GM19455 (cell line): ENCODE data around the gene LRP11.
"Not testable (repeated sequence)": the region's sequence is repeated elsewhere in the genome, so short reads cannot be mapped to it uniquely, and the experiment has no call there.

Experiments used
- ATAC-seq: cut with Tn5 transposase; IDR thresholded peaks from one replicate; pipeline ENCODE4 v1.9.1; 2021; ENCODE audit not compliant: unreplicated experiment

Gene LRP11

GRCh38 chr6:149851461-149852110, 12.6 kb downstream of the LRP11 start:
- ATAC-seq = no peak

- not testable (repeated sequence) for ATAC-seq
Measured at GRCh38 chr6:149848343-149848742, 15.8 kb downstream of the LRP11 start.

GRCh38 chr6:149847939-149848267, 16.3 kb downstream of the LRP11 start:
- ATAC-seq = no peak

GRCh38 chr6:149846321-149846720, 17.8 kb downstream of the LRP11 start:
- ATAC-seq = no peak

GRCh38 chr6:149845549-149845948, 18.6 kb downstream of the LRP11 start:
- no peak for ATAC-seq

- no peak for ATAC-seq
Measured at GRCh38 chr6:149844480-149844879, 19.7 kb downstream of the LRP11 start.

GRCh38 chr6:149844036-149844435, 20.1 kb downstream of the LRP11 start:
- not testable (repeated sequence) for ATAC-seq

- ATAC-seq = no peak
Measured at GRCh38 chr6:149843051-149843633, 21.0 kb downstream of the LRP11 start.

- no peak for ATAC-seq
Measured at GRCh38 chr6:149842331-149842730, 21.8 kb downstream of the LRP11 start.

- no peak for ATAC-seq
Measured at GRCh38 chr6:149840345-149841075, 23.6 kb downstream of the LRP11 start.

GRCh38 chr6:149834513-149835481, 29.4 kb downstream of the LRP11 start:
- ATAC-seq = no peak

GRCh38 chr6:149833651-149834050, 30.5 kb downstream of the LRP11 start:
- no peak for ATAC-seq

- ATAC-seq = no peak
Measured at GRCh38 chr6:149831308-149831820, 32.8 kb downstream of the LRP11 start.

- ATAC-seq = no peak
Measured at GRCh38 chr6:149830731-149831307, 33.3 kb downstream of the LRP11 start.

GRCh38 chr6:149825292-149825691, 38.9 kb downstream of the LRP11 start:
- no peak for ATAC-seq

- no peak for ATAC-seq
Measured at GRCh38 chr6:149823013-149823412, 41.1 kb downstream of the LRP11 start.

- ATAC-seq = no peak
Measured at GRCh38 chr6:149821492-149821891, 42.7 kb downstream of the LRP11 start.

- ATAC-seq = no peak
Measured at GRCh38 chr6:149820506-149820905, 43.7 kb downstream of the LRP11 start.

- ATAC-seq = no peak
Measured at GRCh38 chr6:149815788-149816187, 48.4 kb downstream of the LRP11 start.

GRCh38 chr6:149813351-149813750, 50.8 kb downstream of the LRP11 start:
- ATAC-seq = no peak

GRCh38 chr6:149809798-149810197, 54.4 kb downstream of the LRP11 start:
- ATAC-seq = no peak
